T47D (cell line): ENCODE results near the gene TRIM49B.
"Not testable (repeated sequence)": the region's sequence is repeated elsewhere in the genome, so short reads cannot be mapped to it uniquely, and the experiment has no call there.

Source experiments
- DNase-seq, 2 experiments: peaks; one replicate each; pipeline versions ENCODE4 v3.0.0 to v3.0.0-alpha.2; 2011 to 2012; ENCODE audit warnings: low read depth in 1 of 2, low spot score in 1 of 2
- in situ Hi-C: cut with HindIII; loops from 2 replicates; pipeline ENCODE4 v1.10.0; 2016; ENCODE audit warnings: low sequenced_read_pairs, low pct_unique_long_range_greater_than_20kb

The TRIM49B gene

GRCh38 chr11:49028523-49028922 is at the start of gene TRIM49B:
TSS of gene TRIM49B (plus strand) at chr11:49028823. CDS start at chr11:49031600, 2,777 bp downstream.
- in situ Hi-C loops, DNase-seq: not testable (repeated sequence)

GRCh38 chr11:48983785-48984184 is 44.8 kb upstream of the TRIM49B start, which contains the start of gene TRIM51G:
TSS of gene TRIM51G (minus strand) at chr11:48983885. CDS start at chr11:48981695, 2,190 bp downstream.
- DNase-seq, in situ Hi-C loops: not testable (repeated sequence)

GRCh38 chr11:49048229-49048628 is 19.6 kb downstream of the TRIM49B start:
- in situ Hi-C loops, result not testable (repeated sequence)

GRCh38 chr11:49049821-49050220 is 21.2 kb downstream of the TRIM49B start:
- DNase-seq, in situ Hi-C loops: not testable (repeated sequence)

More at GRCh38 chr11:49048229-49048628, 19.6 kb downstream of the TRIM49B start:
- peak; percentile 13 to 65 for DNase-seq

- DNase-seq, in situ Hi-C loops: not testable (repeated sequence)
These were observed 30.4 kb downstream of the TRIM49B start, which contains the start of gene TRIM64C for GRCh38 chr11:49059012-49059411. TSS of gene TRIM64C (minus strand) at chr11:49059112. CDS start at chr11:49059112, 0 bp downstream.

GRCh38 chr11:49069897-49070296 is 41.3 kb downstream of the TRIM49B start:
- DNase-seq, in situ Hi-C loops: not testable (repeated sequence)
